H9 (cell line): ENCODE results near the gene FERMT2. TPM values are rescaled to one million over a fixed set of nuclear protein-coding genes. Genes with fewer than 3 reads are reported as not detected.

Experiments
- DNase-seq: peaks from one replicate; pipeline ENCODE4 v3.0.0-alpha.2; 2017
- H2AFZ ChIP-seq: one replicate; pipeline ENCODE4 v1.6.1; 2013; ENCODE audit warnings: mild to moderate bottlenecking, low read length, control low read depth, moderate library complexity
- H2AK5ac ChIP-seq: 2 replicates; pipeline ENCODE4 v1.6.1; 2013; ENCODE audit warnings: low read length, control low read depth, mixed read lengths; ENCODE audit not compliant: insufficient read length
- H2BK120ac ChIP-seq: one replicate; pipeline ENCODE4 v1.6.1; 2013; ENCODE audit warnings: low read depth, mild to moderate bottlenecking, low read length, control low read depth, inconsistent platforms; ENCODE audit not compliant: poor library complexity, severe bottlenecking
- H2BK12ac ChIP-seq: 2 replicates; pipeline ENCODE4 v1.6.1; 2013; ENCODE audit warnings: low read length, control low read depth, mixed read lengths, low read depth; ENCODE audit not compliant: insufficient read length
- H2BK15ac ChIP-seq: 2 replicates; pipeline ENCODE4 v1.6.1; 2013; ENCODE audit warnings: low read depth, low read length, control low read depth
- H2BK20ac ChIP-seq: one replicate; pipeline ENCODE4 v1.6.1; 2013; ENCODE audit warnings: low read depth, mild to moderate bottlenecking, low read length, control low read depth, inconsistent platforms; ENCODE audit not compliant: poor library complexity, severe bottlenecking
- H2BK5ac ChIP-seq: 2 replicates; pipeline ENCODE4 v1.6.1; 2013; ENCODE audit warnings: low read length, control low read depth, mixed read lengths; ENCODE audit not compliant: insufficient read length
- H3K14ac ChIP-seq: 2 replicates; pipeline ENCODE4 v1.6.1; 2013; ENCODE audit warnings: low read length, control low read depth; ENCODE audit not compliant: insufficient read depth
- H3K18ac ChIP-seq: 2 replicates; pipeline ENCODE4 v1.6.1; 2013; ENCODE audit warnings: low read depth, mild to moderate bottlenecking, mixed read lengths, low read length, control low read depth; ENCODE audit not compliant: insufficient read length
- H3K23ac ChIP-seq: 2 replicates; pipeline ENCODE4 v1.6.1; 2013; ENCODE audit warnings: low read length, control low read depth, mixed read lengths, low read depth; ENCODE audit not compliant: insufficient read length
- H3K23me2 ChIP-seq: 2 replicates; pipeline ENCODE4 v1.6.1; 2013; ENCODE audit warnings: low read depth, mild to moderate bottlenecking, mixed read lengths, low read length, control low read depth; ENCODE audit not compliant: insufficient read length, poor library complexity, severe bottlenecking
- H3K27ac ChIP-seq: 2 replicates; pipeline ENCODE4 v1.5.1; 2013; ENCODE audit warnings: low read length, control low read depth, mixed read lengths, low read depth; ENCODE audit not compliant: insufficient read length
- H3K27me3 ChIP-seq: 2 replicates; pipeline ENCODE4 v1.6.1; 2013; ENCODE audit warnings: low read length, control low read depth, inconsistent platforms; ENCODE audit not compliant: insufficient read depth
- H3K4ac ChIP-seq: 2 replicates; pipeline ENCODE4 v1.6.1; 2013; ENCODE audit warnings: low read depth, mild to moderate bottlenecking, control low read depth, inconsistent platforms, low read length, moderate library complexity
- H3K4me1 ChIP-seq: 2 replicates; pipeline ENCODE4 v1.6.1; 2013; ENCODE audit warnings: low read length, control low read depth, inconsistent platforms; ENCODE audit not compliant: insufficient read depth
- H3K4me2 ChIP-seq: 2 replicates; pipeline ENCODE4 v1.6.1; 2013; ENCODE audit warnings: low read length, control low read depth, mixed read lengths; ENCODE audit not compliant: insufficient read length, insufficient read depth
- H3K56ac ChIP-seq: 2 replicates; pipeline ENCODE4 v1.6.1; 2013; ENCODE audit warnings: low read depth, mild to moderate bottlenecking, mixed read lengths, low read length, control low read depth; ENCODE audit not compliant: insufficient read length
- H3K79me1 ChIP-seq: 2 replicates; pipeline ENCODE4 v1.6.1; 2013; ENCODE audit warnings: low read depth, mild to moderate bottlenecking, moderate library complexity, low read length, control low read depth, inconsistent platforms; ENCODE audit not compliant: insufficient read depth, poor library complexity, severe bottlenecking
- H3K79me2 ChIP-seq: 2 replicates; pipeline ENCODE4 v1.6.1; 2013; ENCODE audit warnings: low read length, control low read depth, inconsistent platforms; ENCODE audit not compliant: insufficient read depth
- H3K9ac ChIP-seq: 2 replicates; pipeline ENCODE4 v1.6.1; 2013; ENCODE audit warnings: low read length, control low read depth, mixed read lengths; ENCODE audit not compliant: insufficient read length; ENCODE audit errors: extremely low read depth
- H3K9me3 ChIP-seq: one replicate; pipeline ENCODE4 v1.6.1; 2013; ENCODE audit warnings: low read depth, low read length, inconsistent platforms; ENCODE audit not compliant: control insufficient read depth
- H3T11ph ChIP-seq: one replicate; pipeline ENCODE4 v1.6.1; 2013; ENCODE audit warnings: mild to moderate bottlenecking, low read length, control low read depth, inconsistent platforms
- H4K20me1 ChIP-seq: one replicate; pipeline ENCODE4 v1.6.1; 2013; ENCODE audit not compliant: control insufficient read depth, insufficient read length, insufficient read depth
- H4K5ac ChIP-seq: 2 replicates; pipeline ENCODE4 v1.6.1; 2013; ENCODE audit warnings: low read depth, mild to moderate bottlenecking, mixed read lengths, low read length, control low read depth; ENCODE audit not compliant: insufficient read length
- H4K8ac ChIP-seq: replicated peaks from 2 replicates; pipeline ENCODE4 v1.6.1; 2013; ENCODE audit warnings: low read length, control low read depth, mixed read lengths, low read depth; ENCODE audit not compliant: insufficient read length
- H4K91ac ChIP-seq: 2 replicates; pipeline ENCODE4 v1.6.1; 2013; ENCODE audit warnings: low read depth, mild to moderate bottlenecking, moderate library complexity, mixed read lengths, low read length, control low read depth; ENCODE audit not compliant: insufficient read length
- H3K27ac Mint-ChIP-seq, 3 experiments: 2 replicates in 2 of 3; 3 replicates in 1 of 3; pipeline ENCODE4 v1.8.0; 2020 to 2021; ENCODE audit warnings: mixed read lengths in 3 of 3, mild to moderate bottlenecking in 1 of 3, moderate library complexity in 1 of 3
- H3K27me3 Mint-ChIP-seq: 2 replicates; pipeline ENCODE4 v1.8.0; 2021; ENCODE audit warnings: low read depth, mild to moderate bottlenecking, moderate library complexity, mixed read lengths
- H3K36me3 Mint-ChIP-seq, 3 experiments: 2 replicates in 2 of 3; 3 replicates in 1 of 3; pipeline ENCODE4 v1.8.0; 2020 to 2021; ENCODE audit warnings: low read depth in 3 of 3, mixed read lengths in 3 of 3; ENCODE audit not compliant: insufficient read depth in 1 of 3
- H3K4me1 Mint-ChIP-seq, 2 experiments: 2 replicates each; pipeline ENCODE4 v1.8.0; 2020; ENCODE audit warnings: mixed read lengths in 2 of 2
- H3K4me3 Mint-ChIP-seq, 2 experiments: 2 replicates in 1 of 2; 3 replicates in 1 of 2; pipeline ENCODE4 v1.8.0; 2020 to 2021; ENCODE audit warnings: mild to moderate bottlenecking in 2 of 2, mixed read lengths in 2 of 2, moderate library complexity in 1 of 2
- H3K9me3 Mint-ChIP-seq, 2 experiments: 2 replicates in 1 of 2; 3 replicates in 1 of 2; pipeline ENCODE4 v1.8.0; 2020; ENCODE audit warnings: mild to moderate bottlenecking in 2 of 2, mixed read lengths in 2 of 2, moderate library complexity in 1 of 2
- WGBS: extraction: QIAGEN DNeasy Blood & Tissue Kit; methylation state at CpG from one replicate; pipeline ENCODE4 v1.1.7; 2013; ENCODE audit warnings: missing lambda C conversion rate, low lambda C conversion rate, mixed read lengths; ENCODE audit not compliant: insufficient read length; ENCODE audit errors: extremely low coverage; 5-methylcytosine and 5-hydroxymethylcytosine counted together
- total RNA-seq: library from RNA; stranded (reverse); gene quantifications from 2 replicates; pipeline ENCODE4 v1.2.1, GENCODE V29; 2021
- TF ChIP-seq, protein P1 (sequence below): fragments of 200-600 bp; sonication (generic); conservative IDR thresholded peaks from 3 replicates; pipeline ENCODE4 v1.8.0; 2021; ENCODE audit warnings: antibody characterized with exemption, mild to moderate bottlenecking

The FERMT2 gene
- total RNA-seq, 1 experiment from 2014 or later: 128 TPM

DNA sequence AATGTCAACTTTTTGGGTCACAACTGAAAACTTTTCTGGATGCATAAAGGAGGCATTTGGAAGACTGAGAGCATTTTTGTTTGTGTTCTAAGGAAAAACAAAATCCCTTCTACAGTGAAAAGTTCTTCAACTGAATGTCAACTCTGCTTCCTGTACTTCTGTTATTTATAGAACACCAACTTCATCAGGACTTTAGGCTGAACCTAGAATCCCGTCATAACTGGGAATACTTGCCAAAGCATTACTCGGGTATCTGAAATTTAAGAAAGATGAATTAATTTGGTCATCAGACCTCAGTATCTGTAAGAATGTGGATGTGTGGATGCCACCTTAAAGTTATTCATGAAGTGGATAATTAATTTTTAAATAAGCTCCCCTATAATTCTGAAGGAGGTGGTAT is 73.2 kb downstream of the FERMT2 start:
- no peak overlapping the region for H2BK12ac ChIP-seq
- H3K9ac ChIP-seq: no peak overlapping the region
- Mint-ChIP-seq H3K27me3 (no peaks in the 10 kb centered on the region), H3K27ac (peak overlapping the region in 1 of 3 experiments; percentile 29; a peak in 2 of 7 replicates), H3K4me3 (no peak overlapping the region), H3K36me3 (peaks cover 12 to 53% (median 40%) of the 10 kb centered on the region in 3 experiments; a peak in 6 of 7 replicates), H3K9me3 (no peaks in the 10 kb centered on the region), H3K4me1 (peaks cover 40 to 52% of the 10 kb centered on the region in 2 experiments)
- no peak overlapping the region for H3K27ac ChIP-seq
- H3K23me2 ChIP-seq: no peaks in the 10 kb centered on the region
- H4K20me1 ChIP-seq: no peaks in the 10 kb centered on the region
- no peak overlapping the region for H2BK5ac ChIP-seq
- no peak overlapping the region for H3K4me2 ChIP-seq
- H3K4me1 ChIP-seq: peaks cover 5% of the 10 kb centered on the region; the same call in 1 of the 2 replicates
- H3T11ph ChIP-seq: no peak overlapping the region
- WGBS: no CpG with 5 or more reads among the region's 2 CpGs
- TF ChIP-seq, protein P1, sequence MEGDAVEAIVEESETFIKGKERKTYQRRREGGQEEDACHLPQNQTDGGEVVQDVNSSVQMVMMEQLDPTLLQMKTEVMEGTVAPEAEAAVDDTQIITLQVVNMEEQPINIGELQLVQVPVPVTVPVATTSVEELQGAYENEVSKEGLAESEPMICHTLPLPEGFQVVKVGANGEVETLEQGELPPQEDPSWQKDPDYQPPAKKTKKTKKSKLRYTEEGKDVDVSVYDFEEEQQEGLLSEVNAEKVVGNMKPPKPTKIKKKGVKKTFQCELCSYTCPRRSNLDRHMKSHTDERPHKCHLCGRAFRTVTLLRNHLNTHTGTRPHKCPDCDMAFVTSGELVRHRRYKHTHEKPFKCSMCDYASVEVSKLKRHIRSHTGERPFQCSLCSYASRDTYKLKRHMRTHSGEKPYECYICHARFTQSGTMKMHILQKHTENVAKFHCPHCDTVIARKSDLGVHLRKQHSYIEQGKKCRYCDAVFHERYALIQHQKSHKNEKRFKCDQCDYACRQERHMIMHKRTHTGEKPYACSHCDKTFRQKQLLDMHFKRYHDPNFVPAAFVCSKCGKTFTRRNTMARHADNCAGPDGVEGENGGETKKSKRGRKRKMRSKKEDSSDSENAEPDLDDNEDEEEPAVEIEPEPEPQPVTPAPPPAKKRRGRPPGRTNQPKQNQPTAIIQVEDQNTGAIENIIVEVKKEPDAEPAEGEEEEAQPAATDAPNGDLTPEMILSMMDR: no peak
- no peaks in the 10 kb centered on the region for H3K27me3 ChIP-seq
- H2AFZ ChIP-seq: no peak overlapping the region
- H3K79me2 ChIP-seq: no peaks in the 10 kb centered on the region
- H2BK15ac ChIP-seq: no peak overlapping the region
- no peak overlapping the region for H3K56ac ChIP-seq
- no peak overlapping the region for H2BK120ac ChIP-seq
- H3K79me1 ChIP-seq: no peaks in the 10 kb centered on the region
- H2AK5ac ChIP-seq: no peak overlapping the region
- no peak overlapping the region for H4K8ac ChIP-seq
- no peak overlapping the region for H3K4ac ChIP-seq
- no peaks in the 10 kb centered on the region for H3K9me3 ChIP-seq
- H4K91ac ChIP-seq: no peak overlapping the region
- H3K18ac ChIP-seq: no peak overlapping the region
- H3K14ac ChIP-seq: no peak overlapping the region
- H3K23ac ChIP-seq: no peak overlapping the region
- no peak for DNase-seq
- H2BK20ac ChIP-seq: no peak overlapping the region
- no peak overlapping the region for H4K5ac ChIP-seq
